ENCODE data around the gene CIDEB. TPM values are rescaled to one million over a fixed set of nuclear protein-coding genes. Genes with fewer than 3 reads are reported as not detected.

The CIDEB gene
- total and polyA plus RNA-seq, 2 of the 8 experiments (the other 6 are each of a cell fraction or from before 2014, with no cell fraction given), result 0.11 TPM; not detected in 1

- Histone ChIP-seq H4K8ac (ENCODE audit: extremely low read depth, insufficient read depth, low read length) (peak within 1 kb of the TSS; percentile 92), H2BK12ac (ENCODE audit: low read depth, low read length) (no peak within 1 kb of the TSS), H3K4me3 (ENCODE audit: extremely low read depth in 1 of 4, insufficient read depth in 2 of 4, low read depth in 3 of 4, low read length in 4 of 4) (peak within 1 kb of the TSS; percentile 76 to 91 (median 88)), H3K14ac (ENCODE audit: insufficient read length) (no peak within 1 kb of the TSS), H3K56ac (replicated peaks; ENCODE audit: insufficient read length, low read depth, low read length) (peak within 1 kb of the TSS; percentile 78), H3K9me3 (ENCODE audit: insufficient read depth in 2 of 2, low read depth in 1 of 2, low read length in 1 of 2) (no peaks in the 10 kb centered on the region; a peak in 1 of 4 replicates), H3K9ac (replicated peaks in 1 of 4; ENCODE audit: extremely low read depth in 1 of 4, low read depth in 3 of 4, low read length in 3 of 4) (peak within 1 kb of the TSS; percentile 59 to 91 (median 66)), H3K36me3 (ENCODE audit: control insufficient read depth in 2 of 4, insufficient read depth in 4 of 4, low read length in 3 of 4) (peaks cover 22 to 33% (median 29%) of the 10 kb centered on the region in 4 experiments), H3K23me2 (ENCODE audit: low read depth, low read length) (peaks cover 4% of the 10 kb centered on the region; the same call in 1 of the 2 replicates), H3K27ac (ENCODE audit: low read depth, low read length) (no peak within 1 kb of the TSS), H2BK120ac (replicated peaks; ENCODE audit: low read depth, low read length) (no peak within 1 kb of the TSS), H3K18ac (ENCODE audit: extremely low read depth, low read length) (peak within 1 kb of the TSS; percentile 98), H2BK5ac (ENCODE audit: low read depth, low read length) (peak within 1 kb of the TSS; percentile 64; the same call in 1 of the 2 replicates), H4K5ac (ENCODE audit: insufficient read length, low read depth, low read length) (peak within 1 kb of the TSS; percentile 87), H3K4ac (replicated peaks; ENCODE audit: insufficient read length, low read depth, low read length) (no peak within 1 kb of the TSS), H3K4me2 (ENCODE audit: insufficient read depth in 1 of 2, low read depth in 2 of 2, low read length in 2 of 2) (peak within 1 kb of the TSS; percentile 85 to 96), H3K23ac (ENCODE audit: insufficient read length) (no peak within 1 kb of the TSS), H2AK5ac (ENCODE audit: low read depth, low read length) (no peak within 1 kb of the TSS), H4K91ac (replicated peaks; ENCODE audit: insufficient read length, low read length) (no peak within 1 kb of the TSS), H3K79me1 (ENCODE audit: low read depth, low read length) (peaks cover 5% of the 10 kb centered on the region; the same call in 1 of the 2 replicates), H3K79me2 (ENCODE audit: control insufficient read depth in 1 of 2, insufficient read depth in 2 of 2, low read length in 2 of 2) (peaks cover 4 to 13% of the 10 kb centered on the region in 2 experiments; a peak in 2 of 4 replicates), H2BK20ac (ENCODE audit: low read length) (no peak within 1 kb of the TSS), H2AFZ (ENCODE audit: low read length) (peak within 1 kb of the TSS; percentile 28), H3K27me3 (replicated peaks in 1 of 4; ENCODE audit: control insufficient read depth in 3 of 4, extremely low read depth in 1 of 4, insufficient read depth in 3 of 4, low read length in 3 of 4) (no peaks in the 10 kb centered on the region), H2BK15ac (ENCODE audit: low read length) (no peak within 1 kb of the TSS), H4K20me1 (replicated peaks in 1 of 2; ENCODE audit: control insufficient read depth in 1 of 2, insufficient read depth in 2 of 2, low read length in 2 of 2) (no peaks in the 10 kb centered on the region), H3K4me1 (replicated peaks in 1 of 4; ENCODE audit: control insufficient read depth in 3 of 4, insufficient read depth in 4 of 4, low read length in 3 of 4) (peaks cover 0 to 7% (median 4%) of the 10 kb centered on the region in 4 experiments; a peak in 5 of 7 replicates)
- ChIA-PET CTCF (ENCODE audit: partially characterized antibody) (interaction anchor here (0.7 to 9.0 kb wide), 15 partner anchors 9 to 241 kb away, joined by 3 to 163 read pairs (median 5); partner anchors contain the start of genes CHMP4A, CIDEB, IPO4 and KHNYN), POLR2A (ENCODE audit: partially characterized antibody) (interaction anchor here (0.6 to 6.1 kb wide), 23 partner anchors 8 to 758 kb away, joined by 3 to 50 read pairs (median 5); partner anchors contain the start of genes ADCY4, CHMP4A, CIDEB and GMPR2)
- WGBS, 2 experiments (ENCODE audit: extremely low coverage in 1 of 2, insufficient coverage in 1 of 2, insufficient read length in 1 of 2, insufficient replicate concordance in 2 of 2, low coverage in 1 of 2, low lambda C conversion rate in 2 of 2, missing lambda C conversion rate in 1 of 2), result 3% methylated on average over 61 of the region's 75 CpGs; no CpG with 5 or more reads in 1 of the 2 experiments
- FAIRE-seq (no peak), DNase-seq (ENCODE audit: low read depth in 1 of 2, low spot score in 2 of 2) (peak; percentile 61 to 99)
- TF ChIP-seq RFX5 (IDR thresholded peaks at IDR 0.05; ENCODE audit: borderline replicate concordance, low read depth, low read length) (no peak), MAX (IDR thresholded peaks at IDR 0.05) (peak; percentile 84), JUND (IDR thresholded peaks at IDR 0.05; ENCODE audit: low read length) (peak; percentile 47; the same call in 1 of the 2 replicates), ATF3 (IDR thresholded peaks at IDR 0.05; ENCODE audit: insufficient read depth, low read depth, low read length) (peak; percentile 96), SIN3A (conservative IDR thresholded peaks at IDR 0.05 in 1 of 2, IDR thresholded peaks at IDR 0.05 in 1 of 2; ENCODE audit: low read depth in 1 of 2, low read length in 2 of 2) (peak; percentile 92 to 96; a peak in 3 of 4 replicates), CREB1 (IDR thresholded peaks at IDR 0.05) (peak; percentile 99), BRCA1 (IDR thresholded peaks at IDR 0.05; ENCODE audit: low read depth, low read length) (no peak; the same call in 1 of the 2 replicates), RNF2 (IDR thresholded peaks at IDR 0.05; ENCODE audit: borderline replicate concordance, low read depth, low read length, missing control alignments, poor library complexity, severe bottlenecking) (no peak)
Observed at GRCh38 chr14:24299255-24300191, 8.3 kb downstream of the CIDEB start, which contains the start of the genes DHRS1 and NOP9. Gene DHRS1, minus strand, starts transcription at chr14:24299780. Its CDS starts 674 bp downstream, at chr14:24299106. Gene NOP9, plus strand, starts transcription at chr14:24299850. Its CDS starts 105 bp downstream, at chr14:24299955.
